ENCODE data around the gene GOLGA1.

DNA sequence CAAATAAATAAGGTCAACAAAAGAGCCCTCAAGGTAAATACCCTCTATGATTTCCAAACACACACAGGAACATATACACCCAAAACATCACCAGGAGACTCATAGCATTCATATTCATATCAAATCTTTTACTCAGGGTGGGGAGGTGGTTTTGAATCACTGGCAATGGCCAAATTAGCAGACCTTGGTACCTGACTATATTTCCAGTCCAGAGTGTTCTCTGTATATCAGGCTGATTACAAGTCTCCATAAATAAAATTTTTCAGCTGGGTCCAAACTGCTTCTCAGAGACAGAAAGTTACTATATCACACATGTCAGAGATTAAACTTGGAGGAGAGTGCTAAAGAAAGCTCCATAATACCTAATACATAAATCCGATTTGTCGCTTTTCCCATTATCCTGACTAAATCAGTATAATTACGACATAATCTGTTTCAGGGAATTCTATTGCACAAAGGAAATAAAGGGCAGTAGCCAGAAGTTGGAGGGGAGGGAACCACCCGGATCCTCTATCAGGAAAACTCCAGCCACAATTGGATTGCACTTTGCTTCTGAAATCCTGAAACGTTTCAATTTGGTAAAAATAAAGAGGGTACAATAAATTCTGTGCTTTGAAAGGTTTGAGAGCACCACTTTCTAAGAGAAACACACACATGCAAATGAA, 7.0 kb upstream of the GOLGA1 start:
- no peak for TF ChIP-seq EZH2 (IDR thresholded peaks at IDR 0.05)
- no peak for TF ChIP-seq POLR2AphosphoS5 (IDR thresholded peaks at IDR 0.05; ENCODE audit: borderline replicate concordance, low read depth, low read length)

Measured in SK-N-MC (cell line).